Activated CD4-positive, alpha-beta memory T cell treated with anti-CD3 and anti-CD28 coated beads for 36 hours (primary cell): ENCODE data around the gene IGF2. TPM values are rescaled to one million over a fixed set of nuclear protein-coding genes. Genes with fewer than 3 reads are reported as not detected.

ENCODE experiments used
- CTCF ChIA-PET: fragments of 350-600 bp; sonication (Branson Sonifier 250); formaldehyde crosslinking; loops from one replicate; lab custom pipeline; 2021; ENCODE audit warnings: antibody characterized with exemption, inconsistent platforms; lab: Charles Lee
- POLR2A ChIA-PET: fragments of 350-600 bp; sonication (Branson Sonifier 250); formaldehyde crosslinking; loops from one replicate; lab custom pipeline; 2021; ENCODE audit warnings: antibody characterized with exemption; lab: Charles Lee
- DNase-seq: peaks from one replicate; pipeline ENCODE4 v3.0.0-alpha.2; 2020
- H3K27ac Mint-ChIP-seq: one replicate; pipeline ENCODE4 v1.8.0; 2021; ENCODE audit warnings: mixed read lengths
- H3K27me3 Mint-ChIP-seq: one replicate; pipeline ENCODE4 v1.8.0; 2021; ENCODE audit warnings: mixed read lengths
- H3K36me3 Mint-ChIP-seq: one replicate; pipeline ENCODE4 v1.8.0; 2021; ENCODE audit warnings: mixed read lengths
- H3K4me1 Mint-ChIP-seq: one replicate; pipeline ENCODE4 v1.8.0; 2021; ENCODE audit warnings: low read depth, mixed read lengths
- H3K4me3 Mint-ChIP-seq: one replicate; pipeline ENCODE4 v1.8.0; 2021; ENCODE audit warnings: mild to moderate bottlenecking, mixed read lengths
- H3K9me3 Mint-ChIP-seq: one replicate; pipeline ENCODE4 v1.8.0; 2021; ENCODE audit warnings: mixed read lengths
- intact Hi-C: fragments of 100-400 bp; cut with micrococcal nuclease; formaldehyde crosslinking; loops from one replicate; pipeline ENCODE4 v1.15.1; 2023
- total RNA-seq, 2 experiments: library from RNA; stranded (reverse); gene quantifications; one replicate each; pipeline ENCODE4 v1.2.3, GENCODE V29; 2021

Gene IGF2
- total RNA-seq, 2 experiments from 2014 or later: 26.5 to 27.0 TPM

DNA sequence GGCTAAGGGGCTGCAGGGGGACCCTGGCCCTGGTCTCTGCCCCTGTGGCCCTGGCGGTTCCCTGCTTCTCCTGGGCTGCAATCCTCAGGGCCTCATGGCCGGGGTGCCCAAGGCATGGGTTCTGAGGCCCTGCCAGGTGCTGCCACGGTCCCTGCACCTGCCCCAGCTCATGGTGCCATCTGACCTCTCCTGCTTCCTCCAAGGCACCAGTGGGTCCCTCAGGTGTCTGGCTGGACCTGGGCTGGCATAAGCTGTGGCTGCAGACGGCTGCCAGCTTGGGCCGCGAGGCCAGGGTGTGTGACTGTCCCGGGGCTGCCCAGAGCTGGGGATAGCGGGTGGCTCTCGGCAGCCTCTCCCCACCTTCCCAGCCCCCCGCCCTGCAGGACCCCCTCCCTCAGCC lies 19.8 kb upstream of the IGF2 start:
- intact Hi-C loops: no loop called here
- no peak overlapping the region for H3K27ac Mint-ChIP-seq
- ChIA-PET POLR2A (no interaction called here), CTCF (interaction anchor here (2.7 kb wide), 1 partner anchor 157 kb away, joined by 9 read pairs; no protein-coding TSS in a partner anchor)
- no peaks in the 10 kb centered on the region for H3K4me1 Mint-ChIP-seq
- H3K27me3 Mint-ChIP-seq: peaks cover 5% of the 10 kb centered on the region
- H3K9me3 Mint-ChIP-seq: no peaks in the 10 kb centered on the region
- no peak for DNase-seq
- no peaks in the 10 kb centered on the region for H3K36me3 Mint-ChIP-seq
- no peak overlapping the region for H3K4me3 Mint-ChIP-seq

DNA sequence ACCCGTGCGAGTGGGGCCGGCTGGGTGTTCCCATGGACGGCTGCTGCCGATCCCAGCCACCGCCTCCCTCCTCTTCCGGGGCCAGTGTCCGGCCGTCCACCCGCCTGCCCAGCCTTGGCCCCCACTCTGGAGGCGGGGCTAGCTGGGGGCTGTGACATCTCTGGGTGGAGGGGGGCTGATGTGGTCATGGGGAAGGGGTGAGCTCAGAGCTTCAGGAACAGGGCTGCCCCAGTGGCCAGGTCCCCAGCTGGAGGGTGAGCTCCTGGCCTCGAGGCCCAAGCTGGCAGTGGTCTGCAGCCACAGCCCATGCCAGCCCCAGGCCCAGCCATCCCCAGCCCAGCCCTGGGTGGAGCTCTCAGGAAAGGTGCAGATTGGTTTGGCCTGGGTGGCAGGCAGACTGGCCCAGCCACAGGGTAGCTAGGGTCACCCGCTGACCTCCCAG lies 19.1 kb upstream of the IGF2 start:
- no peak overlapping the region for H3K27ac Mint-ChIP-seq
- POLR2A ChIA-PET: no interaction called here
- CTCF ChIA-PET: interaction anchor here (0.5 to 16.2 kb wide), 5 partner anchors 121 to 879 kb away, joined by 3 to 738 read pairs (median 7); no protein-coding TSS in a partner anchor
- H3K4me1 Mint-ChIP-seq: no peaks in the 10 kb centered on the region
- no peaks in the 10 kb centered on the region for H3K9me3 Mint-ChIP-seq
- intact Hi-C loops: no loop called here
- no peak for DNase-seq
- no peaks in the 10 kb centered on the region for H3K36me3 Mint-ChIP-seq
- H3K27me3 Mint-ChIP-seq: peaks cover 5% of the 10 kb centered on the region
- no peak overlapping the region for H3K4me3 Mint-ChIP-seq

DNA sequence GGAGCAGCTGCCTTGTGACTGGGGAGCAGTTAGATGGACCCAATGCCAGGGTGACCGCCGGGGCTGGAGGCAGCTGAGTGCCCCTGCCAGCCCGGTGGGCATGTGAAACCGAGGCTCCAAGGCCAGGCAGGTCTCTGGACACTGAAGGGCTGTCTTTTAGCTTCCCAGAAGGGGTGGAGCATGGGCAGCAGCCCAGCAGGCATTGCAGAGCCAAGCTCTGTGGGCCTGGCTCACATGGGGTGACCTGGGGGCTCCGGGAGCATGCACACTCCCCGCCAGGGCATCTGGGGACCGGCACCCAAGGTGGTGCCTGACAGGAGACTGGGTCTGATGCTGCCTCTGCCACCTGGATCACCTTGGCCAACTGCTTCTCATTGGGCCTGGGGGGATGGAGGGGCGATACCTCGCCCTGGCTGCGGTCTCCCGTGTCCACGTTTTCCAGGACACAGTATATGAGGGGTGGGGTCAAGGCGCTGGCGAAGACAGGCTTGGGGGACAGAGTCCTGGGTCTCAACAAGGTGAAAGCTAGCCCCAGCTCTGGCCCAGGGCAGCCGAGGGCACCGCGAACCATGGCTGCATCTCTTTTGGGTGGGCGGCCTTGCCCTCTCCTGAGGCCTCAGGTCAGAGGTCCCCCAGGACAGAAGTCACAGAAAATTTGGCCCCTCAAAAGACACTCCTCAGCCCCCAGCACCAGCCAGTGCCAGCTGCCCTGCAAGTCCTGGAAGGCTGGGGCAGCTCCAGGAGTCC lies 18.3 kb upstream of the IGF2 start:
- Mint-ChIP-seq H3K27me3 (peaks cover 3% of the 10 kb centered on the region), H3K36me3 (no peaks in the 10 kb centered on the region), H3K9me3 (no peaks in the 10 kb centered on the region), H3K4me1 (no peaks in the 10 kb centered on the region), H3K27ac (no peak overlapping the region), H3K4me3 (no peak overlapping the region)
- POLR2A ChIA-PET: no interaction called here
- no peak for DNase-seq
- CTCF ChIA-PET: interaction anchor here (0.5 to 16.2 kb wide), 7 partner anchors 121 to 880 kb away, joined by 3 to 738 read pairs (median 7); no protein-coding TSS in a partner anchor
- intact Hi-C loops: no loop called here

DNA sequence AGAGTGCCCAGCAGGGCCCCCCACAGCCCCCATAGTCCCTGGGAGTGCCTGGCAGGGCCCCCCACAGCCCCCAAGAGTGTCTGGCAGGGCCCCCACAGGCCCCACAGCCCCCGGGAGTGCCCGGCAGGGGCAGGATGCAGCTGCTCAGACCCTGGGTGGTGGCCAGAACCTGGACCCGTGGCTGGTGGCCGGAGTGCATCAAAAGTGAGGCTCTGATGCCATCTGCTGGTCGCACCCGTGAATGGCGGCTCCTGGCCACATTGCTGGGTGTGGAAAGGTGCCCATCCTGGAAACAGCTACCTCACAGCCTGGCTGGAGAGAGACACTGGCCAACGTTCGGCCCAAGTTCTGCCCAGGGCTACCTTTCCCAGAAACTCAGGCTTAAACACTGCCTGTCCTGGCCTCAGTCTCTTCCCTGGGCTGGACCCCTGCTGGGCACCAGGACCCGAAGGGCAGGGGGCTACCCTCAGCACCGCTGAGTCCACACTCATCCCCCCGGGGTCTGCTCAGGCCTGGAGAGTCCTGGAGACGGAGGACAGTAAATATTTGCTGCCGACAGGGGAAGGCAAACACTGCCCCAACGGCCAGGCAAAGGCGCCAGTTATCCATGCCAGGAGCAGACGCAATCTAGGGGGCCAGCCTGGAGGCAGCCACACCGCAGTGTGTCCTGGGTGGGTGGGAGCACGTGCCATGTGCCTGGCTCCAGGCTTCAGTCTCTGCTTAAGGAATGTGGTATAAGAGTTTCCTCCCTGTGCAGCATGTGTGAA lies 17.4 kb upstream of the IGF2 start:
- peak; percentile 70 for DNase-seq
- Mint-ChIP-seq H3K9me3 (no peaks in the 10 kb centered on the region), H3K36me3 (no peaks in the 10 kb centered on the region), H3K27me3 (peaks cover 3% of the 10 kb centered on the region), H3K4me3 (no peak overlapping the region), H3K4me1 (peaks cover 3% of the 10 kb centered on the region), H3K27ac (no peak overlapping the region)
- ChIA-PET POLR2A (no interaction called here), CTCF (interaction anchor here (0.5 to 16.2 kb wide), 11 partner anchors 29 to 1363 kb away, joined by 3 to 738 read pairs (median 5); no protein-coding TSS in a partner anchor)
- intact Hi-C loops: no loop called here

DNA sequence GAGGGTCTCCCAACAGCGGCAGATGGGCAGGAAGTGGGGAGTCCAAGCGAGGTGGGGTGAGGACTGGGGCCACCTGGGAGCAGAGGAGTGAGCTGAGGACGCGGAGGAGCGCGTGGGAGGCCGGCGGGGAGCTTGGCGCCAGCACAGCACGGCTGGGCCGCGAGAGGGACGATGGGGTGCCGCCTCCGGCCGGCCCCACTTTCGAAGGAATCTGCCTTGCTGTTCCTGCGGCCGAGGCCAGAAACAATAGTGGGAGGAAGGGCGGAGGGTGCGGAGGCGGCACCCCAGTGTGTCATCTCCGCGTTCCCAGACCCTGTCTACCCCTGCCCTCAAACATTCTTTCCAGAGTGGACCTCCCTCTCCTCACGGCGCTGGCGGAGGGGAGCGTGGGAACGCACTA lies 16.3 kb upstream of the IGF2 start:
- intact Hi-C loops: no loop called here
- Mint-ChIP-seq H3K9me3 (no peaks in the 10 kb centered on the region), H3K27ac (no peak overlapping the region), H3K27me3 (peaks cover 9% of the 10 kb centered on the region), H3K4me1 (peaks cover 5% of the 10 kb centered on the region), H3K36me3 (no peaks in the 10 kb centered on the region), H3K4me3 (no peak overlapping the region)
- no peak for DNase-seq
- ChIA-PET POLR2A (no interaction called here), CTCF (interaction anchor here (1.1 to 16.2 kb wide), 7 partner anchors 31 to 502 kb away, joined by 3 to 738 read pairs (median 13); no protein-coding TSS in a partner anchor)

DNA sequence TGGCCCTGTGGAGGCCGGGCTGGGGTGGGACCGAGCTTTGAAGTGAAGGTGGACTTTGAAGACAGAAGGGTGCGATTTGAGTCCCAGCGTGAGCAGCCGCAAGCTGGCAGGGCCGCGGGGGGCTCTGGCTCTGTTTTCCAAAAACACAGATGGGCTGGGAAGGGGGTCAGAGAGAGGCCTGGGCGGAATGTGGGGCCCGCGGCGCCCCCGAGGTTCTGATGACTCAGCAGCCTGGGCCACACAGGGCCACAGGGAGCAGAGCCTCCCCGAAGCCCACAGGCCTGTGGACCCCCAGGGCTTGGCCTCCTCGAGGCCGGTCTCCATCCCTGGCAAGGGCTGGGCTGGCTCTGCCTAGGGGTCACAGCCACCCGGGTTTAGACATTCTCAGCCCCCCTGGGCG lies 15.7 kb upstream of the IGF2 start:
- intact Hi-C loops: loop anchor here (5.0 kb wide), 1 partner anchor 463 kb away; no protein-coding TSS in a partner anchor

DNA sequence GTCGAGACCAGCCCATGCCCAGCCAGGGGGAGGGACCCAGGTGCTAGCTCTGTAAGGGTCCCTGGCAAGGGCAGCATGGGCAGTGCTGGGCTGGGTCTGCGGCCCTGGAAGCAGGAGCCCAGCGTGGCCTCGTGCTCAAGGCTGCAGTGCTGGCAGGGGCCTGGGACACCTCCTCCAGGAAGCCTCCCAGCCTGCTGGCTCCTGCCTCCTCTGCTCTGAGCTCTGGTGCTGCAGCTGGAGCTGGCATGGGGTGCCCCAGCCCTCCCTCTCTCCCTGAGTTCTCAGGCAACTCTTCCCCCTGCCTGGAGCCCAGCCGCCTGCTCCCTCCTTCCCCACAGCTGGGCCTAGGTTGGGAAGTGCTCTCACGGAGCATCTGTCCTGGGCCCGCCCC lies 15.0 kb upstream of the IGF2 start:
- Mint-ChIP-seq H3K4me3 (no peak overlapping the region), H3K9me3 (no peaks in the 10 kb centered on the region), H3K4me1 (peaks cover 5% of the 10 kb centered on the region), H3K36me3 (no peaks in the 10 kb centered on the region), H3K27me3 (peaks cover 15% of the 10 kb centered on the region), H3K27ac (no peak overlapping the region)
- DNase-seq: no peak
- ChIA-PET CTCF (interaction anchor here (0.6 to 16.2 kb wide), 13 partner anchors 13 to 501 kb away, joined by 3 to 738 read pairs (median 6); no protein-coding TSS in a partner anchor), POLR2A (no interaction called here)
- intact Hi-C loops: loop anchor here (5.0 kb wide), 1 partner anchor 462 kb away; no protein-coding TSS in a partner anchor

More for the DNA sequence above, 15.7 kb upstream of the IGF2 start:
- DNase-seq: no peak
- H3K27me3 Mint-ChIP-seq: peaks cover 13% of the 10 kb centered on the region
- H3K36me3 Mint-ChIP-seq: no peaks in the 10 kb centered on the region
- CTCF ChIA-PET: interaction anchor here (6.1 to 16.2 kb wide), 3 partner anchors 118 to 272 kb away, joined by 43 to 738 read pairs (median 78); no protein-coding TSS in a partner anchor
- POLR2A ChIA-PET: no interaction called here
- H3K4me1 Mint-ChIP-seq: peaks cover 5% of the 10 kb centered on the region
- H3K9me3 Mint-ChIP-seq: no peaks in the 10 kb centered on the region
- H3K4me3 Mint-ChIP-seq: no peak overlapping the region
- H3K27ac Mint-ChIP-seq: no peak overlapping the region

DNA sequence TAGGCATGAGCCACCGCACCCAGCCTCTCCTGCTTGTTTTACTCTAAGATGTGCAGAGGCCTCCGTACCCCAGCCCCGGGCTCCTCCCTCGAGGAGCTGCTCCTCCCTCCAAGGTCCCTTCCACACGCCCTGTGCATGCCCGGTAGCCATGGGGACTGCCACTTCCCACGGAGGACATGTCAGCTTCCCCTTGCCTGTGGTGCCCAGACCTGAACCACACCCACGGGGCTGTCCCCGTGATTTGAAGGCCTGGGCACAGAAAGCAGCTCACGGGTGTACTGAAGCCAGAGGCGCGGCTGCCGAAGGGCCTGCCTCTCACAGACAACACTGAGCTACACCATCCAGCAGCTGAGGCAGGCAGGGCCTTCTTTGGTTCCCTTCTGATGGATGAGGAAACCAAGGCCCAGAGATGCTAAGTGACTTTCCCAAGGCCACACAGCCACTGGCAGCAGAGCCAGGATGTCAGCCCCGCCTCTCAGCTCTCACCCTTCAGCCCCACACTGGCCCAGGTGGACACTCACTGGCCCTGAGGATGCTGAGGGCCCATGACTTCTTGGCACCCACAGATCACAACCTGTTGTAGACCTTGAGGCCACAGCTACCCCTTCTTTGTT lies 14.5 kb upstream of the IGF2 start:
- CTCF ChIA-PET: interaction anchor here (0.6 to 16.2 kb wide), 18 partner anchors 11 to 501 kb away, joined by 3 to 738 read pairs (median 6); no protein-coding TSS in a partner anchor
- POLR2A ChIA-PET: no interaction called here
- intact Hi-C loops: loop anchor here (5.0 kb wide), 1 partner anchor 461 kb away; no protein-coding TSS in a partner anchor

DNA sequence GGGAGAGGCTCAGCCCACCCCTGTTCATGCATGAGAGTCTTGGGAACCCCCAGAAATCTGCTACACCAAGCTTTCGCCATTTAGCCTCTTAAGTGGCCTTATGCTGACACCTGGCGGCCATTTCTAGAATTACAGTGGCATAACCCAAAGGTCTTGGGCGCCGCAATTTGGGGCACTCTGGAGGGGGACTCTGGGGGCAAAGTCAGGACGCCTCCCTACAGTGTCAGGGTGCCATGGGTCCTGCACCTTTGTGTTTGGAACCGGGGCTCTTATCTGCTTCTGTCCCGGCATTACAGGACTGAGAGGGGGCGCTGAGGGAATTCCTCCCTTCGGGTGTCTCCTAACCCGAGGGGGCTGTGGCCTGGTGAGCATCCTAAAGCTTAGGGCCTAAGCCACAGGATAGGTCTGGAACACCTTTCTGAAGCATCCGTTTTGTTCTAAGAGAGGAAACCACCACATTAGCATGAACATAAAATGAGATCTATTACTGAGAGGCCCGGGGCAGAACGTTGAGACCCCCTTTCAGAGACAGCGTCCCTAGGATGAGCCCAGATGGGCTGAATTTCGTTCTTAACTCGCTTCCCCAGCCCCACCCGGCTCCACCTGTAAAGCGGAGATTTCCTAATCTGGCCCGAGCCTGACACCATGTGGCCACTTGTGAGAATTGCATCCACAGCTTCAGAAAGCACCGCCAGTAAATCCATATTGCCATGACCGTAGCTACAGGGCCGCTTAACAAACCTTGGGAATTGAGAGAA lies 12.5 kb upstream of the IGF2 start:
- no peak overlapping the region for H3K4me3 Mint-ChIP-seq
- CTCF ChIA-PET: interaction anchor here (0.5 to 16.2 kb wide), 68 partner anchors 9 to 512 kb away, joined by 3 to 738 read pairs (median 5); partner anchors contain the start of genes INS, LSP1, MRPL23 and PRR33
- DNase-seq: peak; percentile 86
- intact Hi-C loops: loop anchor here (1.0 to 5.0 kb wide), 3 partner anchors 269 to 459 kb away; no protein-coding TSS in a partner anchor
- no peaks in the 10 kb centered on the region for H3K36me3 Mint-ChIP-seq
- POLR2A ChIA-PET: interaction anchor here (1.1 to 1.2 kb wide), 2 partner anchors 114 to 458 kb away, joined by 3 to 6 read pairs; no protein-coding TSS in a partner anchor
- H3K4me1 Mint-ChIP-seq: peaks cover 5% of the 10 kb centered on the region
- no peaks in the 10 kb centered on the region for H3K9me3 Mint-ChIP-seq
- peaks cover 32% of the 10 kb centered on the region for H3K27me3 Mint-ChIP-seq
- H3K27ac Mint-ChIP-seq: no peak overlapping the region

More for the DNA sequence above, 14.5 kb upstream of the IGF2 start:
- Mint-ChIP-seq H3K27me3 (peaks cover 20% of the 10 kb centered on the region), H3K27ac (no peak overlapping the region), H3K36me3 (no peaks in the 10 kb centered on the region), H3K9me3 (no peaks in the 10 kb centered on the region), H3K4me3 (no peak overlapping the region), H3K4me1 (peaks cover 5% of the 10 kb centered on the region)
- no peak for DNase-seq

DNA sequence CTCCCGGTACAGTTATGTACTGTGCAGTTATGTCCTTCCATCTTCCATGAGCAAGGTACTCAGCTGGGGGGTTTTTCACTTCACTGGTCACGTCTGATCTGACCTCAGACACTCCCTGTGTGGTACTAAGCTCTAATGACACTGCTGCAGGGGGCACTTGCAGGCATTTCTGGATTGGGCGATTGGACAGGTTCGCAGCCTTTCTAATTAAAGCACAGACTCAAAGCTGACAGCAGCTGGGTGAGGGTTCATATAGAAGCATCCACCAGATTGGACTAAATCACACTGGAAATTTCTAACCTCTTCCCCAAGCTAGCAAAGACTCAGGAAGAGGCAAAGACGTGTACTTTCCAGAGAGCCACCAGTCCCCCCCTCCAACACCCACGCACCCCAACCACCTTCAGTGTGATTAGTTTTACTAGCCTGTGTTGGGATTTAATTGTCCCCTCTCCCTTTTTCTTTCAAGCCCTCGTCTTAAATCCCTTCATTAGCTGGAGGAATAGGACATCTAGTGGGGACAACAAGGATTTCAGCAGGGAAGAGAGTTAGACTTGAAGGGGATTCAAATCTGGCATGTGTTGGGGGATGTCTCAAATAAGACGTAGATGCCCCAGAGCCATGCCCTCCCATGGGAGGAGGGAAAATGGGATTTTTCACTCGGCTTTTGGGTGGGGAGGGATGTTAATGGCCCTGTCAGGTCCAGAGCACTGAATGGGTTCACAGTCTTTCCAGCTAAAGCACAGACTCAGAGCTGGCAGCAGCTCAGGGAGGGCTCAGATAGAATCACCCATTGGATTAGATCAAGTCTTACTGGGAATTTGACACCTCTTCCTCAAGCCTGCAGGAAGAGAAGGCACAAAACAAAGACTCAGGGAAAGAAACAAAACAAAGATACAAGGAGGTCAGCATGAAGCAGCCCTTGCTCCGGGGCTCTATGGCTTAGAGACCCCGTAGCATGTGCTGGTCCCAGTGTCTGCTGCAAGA lies 11.0 kb upstream of the IGF2 start:
- Mint-ChIP-seq H3K27ac (no peak overlapping the region), H3K4me1 (peaks cover 5% of the 10 kb centered on the region), H3K36me3 (no peaks in the 10 kb centered on the region), H3K4me3 (no peak overlapping the region), H3K27me3 (peaks cover 44% of the 10 kb centered on the region), H3K9me3 (no peaks in the 10 kb centered on the region)
- ChIA-PET CTCF (interaction anchor here (0.7 to 16.2 kb wide), 42 partner anchors 9 to 511 kb away, joined by 3 to 738 read pairs (median 7); partner anchors contain the start of genes INS, LSP1, MRPL23 and SYT8), POLR2A (interaction anchor here (1.4 kb wide), 1 partner anchor 114 kb away, joined by 4 read pairs; no protein-coding TSS in a partner anchor)
- intact Hi-C loops: loop anchor here (5.0 kb wide), 1 partner anchor 458 kb away; no protein-coding TSS in a partner anchor
- DNase-seq: no peak
